Stomach (tissue), 4 donors: ENCODE measurements around the gene CYP4A11.

Experiments
- POLR2A ChIP-seq, 4 donors: fragments of 450-650 bp; IDR thresholded peaks; one replicate each; pipeline ENCODE4 v1.6.1; 2016; ENCODE audit warnings: antibody characterized with exemption in 4 of 4, control low read depth in 2 of 4, mild to moderate bottlenecking in 1 of 4, moderate library complexity in 1 of 4
- TF ChIP-seq, protein P1 (sequence below), 7 experiments: fragments of 450-650 bp in 4 of 7; fragments of 200-600 bp in 3 of 7; sonication (generic) in 3 of 7; IDR thresholded peaks; one replicate each; pipeline ENCODE4 v1.5.1; 2016 to 2019; ENCODE audit warnings: antibody characterized with exemption in 7 of 7, control low read depth in 2 of 7, mild to moderate bottlenecking in 1 of 7

DNA sequence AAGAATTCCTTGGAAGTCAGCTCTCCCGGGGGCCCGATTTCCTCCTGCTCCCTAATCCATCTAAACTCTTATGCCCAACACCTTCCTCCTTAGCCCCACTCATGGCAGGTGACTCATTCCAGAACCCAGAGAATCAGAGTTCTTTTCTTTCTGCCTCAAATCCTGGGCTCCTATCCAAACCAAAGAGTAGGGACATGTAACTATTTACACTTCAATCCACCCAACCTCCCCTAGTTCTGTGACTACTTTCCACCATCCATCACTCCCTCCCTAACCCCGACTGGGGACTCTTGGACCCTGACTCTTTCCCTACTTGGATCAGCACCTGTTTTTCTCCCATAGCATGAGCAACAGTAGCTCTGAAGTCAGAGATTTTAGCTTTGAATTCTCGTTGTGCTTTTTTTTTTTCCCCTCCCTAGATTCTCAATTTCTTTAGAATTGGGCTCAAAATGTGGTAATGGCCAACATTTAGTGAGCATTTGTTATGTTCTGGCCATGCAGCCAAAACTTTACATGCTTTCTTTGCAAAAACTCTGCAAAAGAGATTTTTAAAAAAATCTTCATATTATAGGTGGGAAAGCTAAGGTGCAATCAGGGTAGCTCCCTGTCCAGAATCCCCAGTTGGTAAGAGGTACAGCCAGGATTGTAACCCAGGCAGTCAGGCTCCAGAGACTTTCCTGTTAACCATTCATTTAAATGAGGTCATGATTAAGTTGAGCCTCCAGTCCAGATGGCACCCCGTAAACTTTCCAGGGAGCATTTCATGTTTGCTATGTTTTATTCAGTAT, 7.5 kb upstream of the CYP4A11 start:
- TF ChIP-seq, protein P1, sequence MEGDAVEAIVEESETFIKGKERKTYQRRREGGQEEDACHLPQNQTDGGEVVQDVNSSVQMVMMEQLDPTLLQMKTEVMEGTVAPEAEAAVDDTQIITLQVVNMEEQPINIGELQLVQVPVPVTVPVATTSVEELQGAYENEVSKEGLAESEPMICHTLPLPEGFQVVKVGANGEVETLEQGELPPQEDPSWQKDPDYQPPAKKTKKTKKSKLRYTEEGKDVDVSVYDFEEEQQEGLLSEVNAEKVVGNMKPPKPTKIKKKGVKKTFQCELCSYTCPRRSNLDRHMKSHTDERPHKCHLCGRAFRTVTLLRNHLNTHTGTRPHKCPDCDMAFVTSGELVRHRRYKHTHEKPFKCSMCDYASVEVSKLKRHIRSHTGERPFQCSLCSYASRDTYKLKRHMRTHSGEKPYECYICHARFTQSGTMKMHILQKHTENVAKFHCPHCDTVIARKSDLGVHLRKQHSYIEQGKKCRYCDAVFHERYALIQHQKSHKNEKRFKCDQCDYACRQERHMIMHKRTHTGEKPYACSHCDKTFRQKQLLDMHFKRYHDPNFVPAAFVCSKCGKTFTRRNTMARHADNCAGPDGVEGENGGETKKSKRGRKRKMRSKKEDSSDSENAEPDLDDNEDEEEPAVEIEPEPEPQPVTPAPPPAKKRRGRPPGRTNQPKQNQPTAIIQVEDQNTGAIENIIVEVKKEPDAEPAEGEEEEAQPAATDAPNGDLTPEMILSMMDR (IDR thresholded peaks at IDR 0.05) = no peak
- TF ChIP-seq POLR2A (IDR thresholded peaks at IDR 0.05) = no peak
